ENCODE data around the gene KHDC1L.

GRCh38 chr6:73262671-73263569 is 37.6 kb upstream of the KHDC1L start, which contains the start of gene KHDC1:
- TF ChIP-seq CTCF (IDR thresholded peaks at IDR 0.05; ENCODE audit: low read depth, low read length): 0 out of 2 replicates have a peak, but pooled peaks have one; percentile 4
- no peak for TF ChIP-seq EZH2phosphoT487 (IDR thresholded peaks at IDR 0.05; ENCODE audit: low read depth)

Data from OCI-LY3 (cell line).